Measurements from ENCODE around the gene CELA2A.
"Not testable (repeated sequence)": the region's sequence is repeated elsewhere in the genome, so short reads cannot be mapped to it uniquely, and the experiment has no call there.

The CELA2A gene

GRCh38 chr1:15445390-15446122 is 11.0 kb upstream of the CELA2A start:
- no peak for DNase-seq

GRCh38 chr1:15446212-15446611 is 10.3 kb upstream of the CELA2A start:
- DNase-seq: no peak

- no peak for DNase-seq
These were observed 7.6 kb upstream of the CELA2A start for GRCh38 chr1:15448877-15449462.

- no peak for DNase-seq
These were observed 7.0 kb upstream of the CELA2A start for GRCh38 chr1:15449567-15449966.

- no peak for DNase-seq
These were observed 5.4 kb upstream of the CELA2A start for GRCh38 chr1:15451014-15451722.

- no peak for DNase-seq
These were observed 4.3 kb upstream of the CELA2A start for GRCh38 chr1:15452216-15452615.

- DNase-seq: no peak
These were observed 3.5 kb upstream of the CELA2A start for GRCh38 chr1:15452866-15453571.

GRCh38 chr1:15453734-15454133 is 2.8 kb upstream of the CELA2A start:
- no peak for DNase-seq

- no peak for DNase-seq
These were observed 2.3 kb upstream of the CELA2A start for GRCh38 chr1:15454256-15454655.

- DNase-seq: no peak
These were observed 1.0 kb upstream of the CELA2A start for GRCh38 chr1:15455522-15455921.

- no peak for DNase-seq
These were observed 1.1 kb downstream of the CELA2A start for GRCh38 chr1:15457585-15457984.

GRCh38 chr1:15458388-15458787 is 1.9 kb downstream of the CELA2A start:
- DNase-seq: not testable (repeated sequence)

- no peak for DNase-seq
These were observed 3.5 kb downstream of the CELA2A start for GRCh38 chr1:15459771-15460707.

- DNase-seq: no peak
These were observed 4.2 kb downstream of the CELA2A start for GRCh38 chr1:15460708-15461095.

- DNase-seq: not testable (repeated sequence)
These were observed 6.7 kb downstream of the CELA2A start for GRCh38 chr1:15463064-15463800.

GRCh38 chr1:15463926-15464322 is 7.4 kb downstream of the CELA2A start:
- not testable (repeated sequence) for DNase-seq

GRCh38 chr1:15465674-15466073 is 9.1 kb downstream of the CELA2A start:
- DNase-seq: no peak

- DNase-seq: not testable (repeated sequence)
These were observed 10.6 kb downstream of the CELA2A start for GRCh38 chr1:15466955-15467625.

- DNase-seq: no peak
These were observed 11.6 kb downstream of the CELA2A start for GRCh38 chr1:15468145-15468544.

GRCh38 chr1:15469361-15469760 is 12.8 kb downstream of the CELA2A start:
- no peak for DNase-seq

Data from stimulated activated CD4-positive, alpha-beta T cell treated with anti-CD3 and anti-CD28 coated beads, Interleukin-1b, Interleukin-23, amount 100 ng/mL, for 48 hours (primary cell).